ENCODE data around the gene ERICH6. TPM values are rescaled to one million over a fixed set of nuclear protein-coding genes. Genes with fewer than 3 reads are reported as not detected.
"Not testable (repeated sequence)": the region's sequence is repeated elsewhere in the genome, so short reads cannot be mapped to it uniquely, and the experiment has no call there.

ERICH6 gene
- total RNA-seq, 1 donor from 2014 or later: not detected

DNA sequence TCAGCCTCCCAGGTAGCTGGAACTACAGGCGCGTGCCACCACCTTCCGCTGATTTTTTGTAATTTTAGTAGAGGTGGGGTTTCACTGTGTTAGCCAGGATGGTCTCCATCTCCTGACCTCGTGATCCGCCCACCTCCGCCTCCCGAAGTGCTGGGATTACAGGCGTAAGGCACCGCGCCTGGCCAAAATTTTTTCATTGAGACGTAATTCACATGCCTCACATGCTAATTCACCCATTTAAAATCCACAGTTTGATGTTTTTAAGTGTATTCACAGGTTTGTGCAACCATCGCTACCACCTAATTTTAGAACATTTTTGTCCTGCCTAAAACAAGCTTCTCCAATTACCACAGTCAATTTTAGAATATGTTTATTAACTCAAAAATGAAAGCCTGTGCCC, 63.5 kb downstream of the ERICH6 start:
- Histone ChIP-seq H3K9ac (ENCODE audit: low read depth in 1 of 3, low read length in 3 of 3) (no peak overlapping the region), H3K9me3 (ENCODE audit: control insufficient read depth in 3 of 3, low read length in 3 of 3) (no peaks in the 10 kb centered on the region), H3K36me3 (ENCODE audit: control insufficient read depth in 3 of 3, insufficient read depth in 3 of 3, low read length in 3 of 3) (no peaks in the 10 kb centered on the region), H3K27me3 (ENCODE audit: control insufficient read depth in 3 of 3, insufficient read depth in 3 of 3, low read length in 3 of 3) (peaks cover 0 to 2% (median 0%) of the 10 kb centered on the region in 3 donors), H3K27ac (ENCODE audit: low read depth, low read length) (no peak overlapping the region), H3K4me3 (ENCODE audit: low read length in 3 of 3) (no peak overlapping the region), H3K4me1 (ENCODE audit: control insufficient read depth in 3 of 3, insufficient read depth in 3 of 3, low read length in 3 of 3) (no peaks in the 10 kb centered on the region)

DNA sequence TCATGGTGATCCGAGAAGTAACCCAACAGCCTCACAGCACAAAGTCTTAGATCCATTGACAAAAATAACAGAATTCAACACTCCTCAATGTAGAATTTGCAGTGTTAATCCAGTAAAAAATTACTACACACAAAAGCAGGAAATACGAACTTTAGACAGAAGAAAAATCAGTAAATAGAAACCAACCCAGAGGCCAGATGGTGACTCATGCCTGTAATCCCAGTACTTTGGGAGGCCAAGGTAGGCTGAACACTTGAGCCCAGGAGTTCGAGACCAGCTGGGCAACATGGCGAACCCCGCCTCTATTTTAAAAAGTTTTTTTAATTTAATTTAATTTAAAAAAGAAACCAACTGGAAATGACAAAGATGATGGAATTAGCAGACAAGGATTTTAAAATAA, 64.5 kb downstream of the ERICH6 start:
- Histone ChIP-seq H3K27me3 (ENCODE audit: control insufficient read depth in 3 of 3, insufficient read depth in 3 of 3, low read length in 3 of 3) (peaks cover 0 to 2% (median 0%) of the 10 kb centered on the region in 3 donors), H3K4me3 (ENCODE audit: low read length in 3 of 3) (no peak overlapping the region), H3K27ac (ENCODE audit: low read depth, low read length) (no peak overlapping the region), H3K9me3 (ENCODE audit: control insufficient read depth in 3 of 3, low read length in 3 of 3) (no peaks in the 10 kb centered on the region), H3K4me1 (ENCODE audit: control insufficient read depth in 3 of 3, insufficient read depth in 3 of 3, low read length in 3 of 3) (no peaks in the 10 kb centered on the region), H3K9ac (ENCODE audit: low read depth in 1 of 3, low read length in 3 of 3) (no peak overlapping the region), H3K36me3 (ENCODE audit: control insufficient read depth in 3 of 3, insufficient read depth in 3 of 3, low read length in 3 of 3) (no peaks in the 10 kb centered on the region)

DNA sequence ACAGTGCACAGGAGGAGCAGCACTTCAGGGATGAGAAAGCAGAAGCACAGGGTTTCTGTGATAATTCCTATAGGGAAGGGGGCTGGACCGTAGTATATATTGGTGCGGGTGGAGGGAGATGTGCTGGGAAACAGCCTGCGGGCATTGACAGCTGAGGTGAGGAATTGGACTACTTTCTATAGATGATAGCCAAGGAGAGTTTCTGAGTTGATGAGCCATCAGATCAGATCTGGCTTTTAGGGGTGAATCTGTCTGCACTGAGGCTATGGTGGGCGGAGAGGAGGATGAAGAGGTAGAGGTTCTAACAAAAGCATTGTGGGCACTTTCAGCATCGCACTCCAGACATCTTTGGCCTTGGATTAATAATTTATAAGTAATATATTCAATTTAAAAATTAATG, 67.5 kb downstream of the ERICH6 start:
- Histone ChIP-seq H3K4me3 (ENCODE audit: low read length in 3 of 3) (no peak overlapping the region), H3K9ac (ENCODE audit: low read depth in 1 of 3, low read length in 3 of 3) (no peak overlapping the region), H3K4me1 (ENCODE audit: control insufficient read depth in 3 of 3, insufficient read depth in 3 of 3, low read length in 3 of 3) (no peaks in the 10 kb centered on the region), H3K36me3 (ENCODE audit: control insufficient read depth in 3 of 3, insufficient read depth in 3 of 3, low read length in 3 of 3) (peaks cover 0 to 5% (median 3%) of the 10 kb centered on the region in 3 donors), H3K9me3 (ENCODE audit: control insufficient read depth in 3 of 3, low read length in 3 of 3) (no peaks in the 10 kb centered on the region), H3K27ac (ENCODE audit: low read depth, low read length) (no peak overlapping the region), H3K27me3 (ENCODE audit: control insufficient read depth in 3 of 3, insufficient read depth in 3 of 3, low read length in 3 of 3) (no peaks in the 10 kb centered on the region)

DNA sequence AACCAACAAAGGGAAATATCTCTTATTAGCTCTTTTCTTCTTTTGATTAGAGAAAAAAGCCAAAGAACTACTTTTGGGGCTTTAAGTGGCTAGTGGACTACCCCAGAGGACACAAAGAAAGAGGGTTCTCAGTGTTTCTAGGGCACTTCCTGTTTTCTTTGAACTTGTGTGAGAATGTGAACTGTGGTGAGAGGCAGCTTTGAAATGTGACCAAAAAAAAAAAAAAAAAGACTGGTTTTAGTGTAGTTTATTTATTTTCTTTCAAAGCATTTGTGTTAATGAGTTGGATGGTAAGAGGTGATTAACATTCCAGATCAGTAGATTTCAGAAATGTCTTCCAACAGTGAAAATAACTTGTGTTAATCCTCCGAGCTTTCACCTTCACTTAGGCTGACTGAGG, 68.2 kb downstream of the ERICH6 start:
- Histone ChIP-seq H3K36me3 (ENCODE audit: control insufficient read depth in 3 of 3, insufficient read depth in 3 of 3, low read length in 3 of 3) (peaks cover 0 to 9% (median 7%) of the 10 kb centered on the region in 3 donors), H3K9ac (ENCODE audit: low read depth in 1 of 3, low read length in 3 of 3) (no peak overlapping the region), H3K27ac (ENCODE audit: low read depth, low read length) (no peak overlapping the region), H3K27me3 (ENCODE audit: control insufficient read depth in 3 of 3, insufficient read depth in 3 of 3, low read length in 3 of 3) (no peaks in the 10 kb centered on the region), H3K4me3 (ENCODE audit: low read length in 3 of 3) (no peak overlapping the region), H3K9me3 (ENCODE audit: control insufficient read depth in 3 of 3, low read length in 3 of 3) (no peaks in the 10 kb centered on the region), H3K4me1 (ENCODE audit: control insufficient read depth in 3 of 3, insufficient read depth in 3 of 3, low read length in 3 of 3) (no peaks in the 10 kb centered on the region)

DNA sequence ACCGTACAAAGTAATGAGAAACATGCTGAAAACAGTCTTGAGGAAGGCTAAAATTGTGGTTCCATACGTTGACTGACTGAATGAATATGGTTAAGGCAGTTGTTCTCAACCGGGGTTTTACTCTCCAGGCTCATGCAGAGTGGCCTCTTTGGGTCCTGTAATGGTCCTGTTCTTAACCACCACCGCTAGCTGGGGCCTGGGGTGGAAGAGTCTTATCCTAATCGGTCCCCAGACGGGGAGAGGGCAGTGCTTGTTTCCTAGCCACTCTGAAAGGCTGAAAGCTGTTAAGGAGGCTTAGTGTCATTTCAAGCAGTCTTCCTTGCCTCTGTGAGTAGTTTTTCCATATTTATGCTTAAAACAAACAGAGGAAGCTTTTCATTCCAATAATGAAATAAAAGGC, 68.6 kb downstream of the ERICH6 start:
- H3K36me3 ChIP-seq (ENCODE audit: control insufficient read depth in 3 of 3, insufficient read depth in 3 of 3, low read length in 3 of 3): peaks cover 0 to 11% (median 9%) of the 10 kb centered on the region in 3 donors
- no peaks in the 10 kb centered on the region for H3K4me1 ChIP-seq (ENCODE audit: control insufficient read depth in 3 of 3, insufficient read depth in 3 of 3, low read length in 3 of 3)
- H3K4me3 ChIP-seq (ENCODE audit: low read length in 3 of 3): no peak overlapping the region
- H3K9ac ChIP-seq (ENCODE audit: low read depth in 1 of 3, low read length in 3 of 3): no peak overlapping the region
- no peak overlapping the region for H3K27ac ChIP-seq (ENCODE audit: low read depth, low read length)
- no peaks in the 10 kb centered on the region for H3K27me3 ChIP-seq (ENCODE audit: control insufficient read depth in 3 of 3, insufficient read depth in 3 of 3, low read length in 3 of 3)
- H3K9me3 ChIP-seq (ENCODE audit: control insufficient read depth in 3 of 3, low read length in 3 of 3): no peaks in the 10 kb centered on the region

DNA sequence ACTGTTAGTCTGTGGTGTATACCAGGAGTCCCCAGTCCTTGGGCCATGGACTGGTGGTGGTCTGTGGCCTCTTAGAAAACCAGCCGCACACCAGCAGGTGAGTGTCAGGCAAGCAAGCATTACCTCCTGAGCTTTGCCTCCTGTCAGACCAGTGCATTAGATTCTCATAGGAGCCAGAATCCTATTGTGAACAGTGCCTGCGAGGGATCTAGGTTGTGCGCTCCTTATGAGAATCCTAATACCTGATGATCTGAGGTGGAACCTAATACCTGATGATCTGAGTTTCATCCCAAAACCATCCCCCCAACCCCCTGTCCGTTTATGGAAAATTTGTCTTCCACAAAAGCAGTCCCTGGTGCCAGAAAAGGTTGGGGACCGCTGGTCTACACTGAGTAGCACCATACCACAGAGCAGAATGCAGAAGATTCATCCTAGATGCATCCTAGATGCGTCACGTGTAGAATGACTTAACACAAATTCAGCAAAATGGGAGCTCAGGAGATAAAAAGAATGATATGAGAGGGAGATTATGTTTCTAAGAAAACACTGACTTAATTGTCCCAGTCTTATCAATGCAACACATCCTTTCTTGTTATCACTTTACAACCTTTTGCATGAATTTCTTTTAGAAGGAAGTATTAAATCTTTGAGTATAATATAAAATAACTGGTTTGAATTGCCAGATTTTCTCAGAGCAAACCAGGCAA, 72.1 kb downstream of the ERICH6 start:
- H3K27me3 ChIP-seq (ENCODE audit: control insufficient read depth in 3 of 3, insufficient read depth in 3 of 3, low read length in 3 of 3): no peaks in the 10 kb centered on the region
- H3K4me1 ChIP-seq (ENCODE audit: control insufficient read depth in 3 of 3, insufficient read depth in 3 of 3, low read length in 3 of 3): peaks cover 0 to 8% (median 5%) of the 10 kb centered on the region in 3 donors
- H3K27ac ChIP-seq (ENCODE audit: low read depth, low read length): no peak overlapping the region
- no peak overlapping the region for H3K4me3 ChIP-seq (ENCODE audit: low read length in 3 of 3)
- no peak overlapping the region for H3K9ac ChIP-seq (ENCODE audit: low read depth in 1 of 3, low read length in 3 of 3)
- no peaks in the 10 kb centered on the region for H3K9me3 ChIP-seq (ENCODE audit: control insufficient read depth in 3 of 3, low read length in 3 of 3)
- H3K36me3 ChIP-seq (ENCODE audit: control insufficient read depth in 3 of 3, insufficient read depth in 3 of 3, low read length in 3 of 3): peaks cover 0 to 14% (median 9%) of the 10 kb centered on the region in 3 donors

DNA sequence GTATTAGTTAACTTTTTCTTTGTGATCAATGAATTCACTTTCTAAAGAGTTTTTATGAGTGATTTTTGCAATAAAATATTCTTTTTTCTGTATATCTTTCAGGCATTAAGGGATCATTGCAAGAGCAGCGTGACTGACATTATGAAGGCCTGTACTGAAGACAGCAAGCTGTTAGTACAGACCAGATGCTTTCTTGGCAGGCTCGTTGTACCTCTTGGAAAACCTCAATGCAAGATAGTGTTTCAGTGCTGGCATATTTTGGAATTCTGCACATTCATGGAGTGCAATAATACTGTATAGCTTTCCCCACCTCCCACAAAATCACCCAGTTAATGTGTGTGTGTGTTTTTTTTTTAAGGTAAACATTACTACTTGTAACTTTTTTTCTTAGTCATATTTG, 76.2 kb downstream of the ERICH6 start:
- Histone ChIP-seq H3K27ac (ENCODE audit: low read depth, low read length) (no peak overlapping the region), H3K9me3 (ENCODE audit: control insufficient read depth in 3 of 3, low read length in 3 of 3) (no peaks in the 10 kb centered on the region), H3K4me3 (ENCODE audit: low read length in 3 of 3) (no peak overlapping the region), H3K36me3 (ENCODE audit: control insufficient read depth in 3 of 3, insufficient read depth in 3 of 3, low read length in 3 of 3) (peaks cover 4 to 29% (median 13%) of the 10 kb centered on the region in 3 donors), H3K27me3 (ENCODE audit: control insufficient read depth in 3 of 3, insufficient read depth in 3 of 3, low read length in 3 of 3) (no peaks in the 10 kb centered on the region), H3K9ac (ENCODE audit: low read depth in 1 of 3, low read length in 3 of 3) (no peak overlapping the region), H3K4me1 (ENCODE audit: control insufficient read depth in 3 of 3, insufficient read depth in 3 of 3, low read length in 3 of 3) (peaks cover 0 to 8% (median 5%) of the 10 kb centered on the region in 3 donors)

DNA sequence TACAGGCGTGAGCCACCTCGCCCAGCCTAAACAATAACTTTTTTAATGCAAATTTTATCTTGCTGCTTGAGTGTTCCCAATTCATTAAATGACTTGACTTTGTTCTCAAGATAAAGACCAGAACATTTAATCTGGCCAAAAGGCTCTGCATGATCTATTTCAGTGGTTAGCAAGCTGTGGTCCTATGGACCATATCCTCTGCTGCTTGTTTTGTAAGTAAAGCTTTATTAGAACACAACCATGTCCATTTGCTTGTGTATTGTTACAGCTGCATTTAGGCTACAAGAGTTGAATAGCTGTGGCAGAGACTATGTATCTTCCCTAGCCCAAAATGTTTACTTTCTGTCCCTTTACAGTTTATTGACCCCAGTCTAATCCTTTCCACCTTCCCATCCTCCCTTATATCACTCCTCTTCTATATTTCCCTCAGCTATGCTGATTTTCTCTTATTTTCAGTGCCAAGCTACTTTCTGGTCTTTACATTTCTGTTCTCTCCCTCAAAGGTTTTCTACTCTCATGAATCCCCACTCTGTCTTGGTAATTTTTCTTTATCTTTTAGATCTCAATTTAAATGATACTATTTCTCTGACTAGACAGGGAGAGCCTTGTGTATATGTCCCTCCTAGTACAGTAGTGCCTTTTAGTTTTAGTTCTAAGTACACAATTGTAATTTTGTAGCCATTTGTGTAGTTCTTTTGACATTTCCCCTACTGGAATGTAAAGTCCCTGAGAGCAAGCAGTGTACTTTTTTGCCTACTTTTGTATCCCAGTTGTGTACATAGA, 77.4 kb downstream of the ERICH6 start:
- Histone ChIP-seq H3K4me1 (ENCODE audit: control insufficient read depth in 3 of 3, insufficient read depth in 3 of 3, low read length in 3 of 3) (peaks cover 0 to 8% (median 5%) of the 10 kb centered on the region in 3 donors), H3K9ac (ENCODE audit: low read depth in 1 of 3, low read length in 3 of 3) (no peak overlapping the region), H3K4me3 (ENCODE audit: low read length in 3 of 3) (no peak overlapping the region), H3K9me3 (ENCODE audit: control insufficient read depth in 3 of 3, low read length in 3 of 3) (no peaks in the 10 kb centered on the region), H3K27ac (ENCODE audit: low read depth, low read length) (no peak overlapping the region), H3K36me3 (ENCODE audit: control insufficient read depth in 3 of 3, insufficient read depth in 3 of 3, low read length in 3 of 3) (peaks cover 4 to 25% (median 10%) of the 10 kb centered on the region in 3 donors), H3K27me3 (ENCODE audit: control insufficient read depth in 3 of 3, insufficient read depth in 3 of 3, low read length in 3 of 3) (no peaks in the 10 kb centered on the region)

DNA sequence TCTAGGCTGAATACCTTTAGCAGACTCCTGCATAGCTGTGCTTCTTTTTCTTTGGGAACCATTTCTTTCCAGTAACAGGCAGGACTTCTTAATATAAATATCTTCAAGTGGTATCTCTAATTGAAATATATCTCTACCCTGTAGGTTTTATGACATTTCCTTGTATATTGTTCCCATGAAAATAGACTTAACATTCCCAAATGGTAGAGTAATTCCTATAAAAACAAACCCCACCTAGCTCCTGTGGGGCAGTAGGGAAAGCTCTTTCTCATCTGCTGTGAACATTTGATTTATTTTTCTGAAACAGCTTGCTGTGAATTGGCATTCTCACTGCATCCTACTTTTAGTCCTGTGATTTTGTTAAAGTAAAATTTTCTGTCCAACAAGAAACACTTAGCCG, 79.8 kb downstream of the ERICH6 start:
- Histone ChIP-seq H3K9me3 (ENCODE audit: control insufficient read depth in 3 of 3, low read length in 3 of 3) (no peaks in the 10 kb centered on the region), H3K9ac (ENCODE audit: low read depth in 1 of 3, low read length in 3 of 3) (no peak overlapping the region), H3K4me1 (ENCODE audit: control insufficient read depth in 3 of 3, insufficient read depth in 3 of 3, low read length in 3 of 3) (peaks cover 0 to 8% (median 5%) of the 10 kb centered on the region in 3 donors), H3K27me3 (ENCODE audit: control insufficient read depth in 3 of 3, insufficient read depth in 3 of 3, low read length in 3 of 3) (no peaks in the 10 kb centered on the region), H3K27ac (ENCODE audit: low read depth, low read length) (no peak overlapping the region), H3K36me3 (ENCODE audit: control insufficient read depth in 3 of 3, insufficient read depth in 3 of 3, low read length in 3 of 3) (peaks cover 4 to 18% (median 4%) of the 10 kb centered on the region in 3 donors), H3K4me3 (ENCODE audit: low read length in 3 of 3) (no peak overlapping the region)

DNA sequence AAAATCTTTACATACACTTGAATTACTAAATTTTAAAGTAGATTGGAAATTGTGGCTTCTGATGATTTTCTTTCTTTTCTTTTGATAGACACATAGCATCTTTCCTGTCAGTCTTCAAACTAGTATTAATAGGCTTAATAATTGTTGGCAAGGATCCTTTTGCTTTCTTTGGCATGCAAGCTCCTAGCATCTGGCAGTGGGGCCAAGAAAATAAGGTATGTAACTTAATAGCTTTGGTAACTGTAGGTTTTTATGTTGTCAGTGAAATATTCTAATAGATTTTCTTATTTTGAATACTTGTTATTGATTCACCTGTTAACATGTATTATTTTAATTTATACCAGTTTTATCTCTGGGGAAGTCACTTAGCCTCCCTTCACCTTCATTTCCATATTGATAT, 80.8 kb downstream of the ERICH6 start:
- H3K36me3 ChIP-seq (ENCODE audit: control insufficient read depth in 3 of 3, insufficient read depth in 3 of 3, low read length in 3 of 3): peaks cover 4 to 18% (median 4%) of the 10 kb centered on the region in 3 donors
- not testable (repeated sequence) for H3K4me3 ChIP-seq (ENCODE audit: low read length in 3 of 3); H3K9ac ChIP-seq (ENCODE audit: low read depth in 1 of 3, low read length in 3 of 3); H3K4me1 ChIP-seq (ENCODE audit: control insufficient read depth in 3 of 3, insufficient read depth in 3 of 3, low read length in 3 of 3); H3K9me3 ChIP-seq (ENCODE audit: control insufficient read depth in 3 of 3, low read length in 3 of 3); H3K27ac ChIP-seq (ENCODE audit: low read depth, low read length); H3K27me3 ChIP-seq (ENCODE audit: control insufficient read depth in 3 of 3, insufficient read depth in 3 of 3, low read length in 3 of 3)

Data from skeletal muscle tissue (tissue), 4 donors.